GM15510 (cell line): ENCODE measurements around the gene SLC22A31.
A peak's percentile ranks its signal among the peaks of the same experiment; 100 is the strongest.

Source experiments
- POLR2A ChIP-seq: IDR thresholded peaks from 3 replicates; pipeline ENCODE4 v1.6.1; 2011; ENCODE audit warnings: borderline replicate concordance; ENCODE audit not compliant: insufficient read length; ENCODE audit errors: extremely low read depth

SLC22A31 gene

GRCh38 chr16:89200124-89200849 lies at the start of gene SLC22A31:
TSS of gene SLC22A31 (minus strand) at chr16:89200537. CDS start at chr16:89200501, 36 bp downstream.
- TF ChIP-seq POLR2A: no peak

GRCh38 chr16:89248196-89248982 lies 48.1 kb upstream of the SLC22A31 start:
- TF ChIP-seq POLR2A: no peak

GRCh38 chr16:89246903-89247733 lies 46.8 kb upstream of the SLC22A31 start:
- TF ChIP-seq POLR2A: peak; percentile 45

- TF ChIP-seq POLR2A: no peak
Observed at GRCh38 chr16:89246383-89246902, 46.1 kb upstream of the SLC22A31 start.

GRCh38 chr16:89244754-89245153 lies 44.4 kb upstream of the SLC22A31 start:
- TF ChIP-seq POLR2A: no peak

- no peak for TF ChIP-seq POLR2A
Observed at GRCh38 chr16:89243664-89244063, 43.3 kb upstream of the SLC22A31 start.

- no peak for TF ChIP-seq POLR2A
Observed at GRCh38 chr16:89242795-89243200, 42.5 kb upstream of the SLC22A31 start.

- TF ChIP-seq POLR2A: peak; percentile 92
Observed at GRCh38 chr16:89241187-89242007, 41.1 kb upstream of the SLC22A31 start.

GRCh38 chr16:89237733-89238132 lies 37.4 kb upstream of the SLC22A31 start:
- TF ChIP-seq POLR2A: no peak

- TF ChIP-seq POLR2A: no peak
Observed at GRCh38 chr16:89233678-89234490, 33.5 kb upstream of the SLC22A31 start.

GRCh38 chr16:89232107-89232506 lies 31.8 kb upstream of the SLC22A31 start:
- no peak for TF ChIP-seq POLR2A

GRCh38 chr16:89230255-89230654 lies 29.9 kb upstream of the SLC22A31 start:
- TF ChIP-seq POLR2A: no peak

GRCh38 chr16:89224665-89225064 lies 24.3 kb upstream of the SLC22A31 start:
- TF ChIP-seq POLR2A: no peak
